H1 (cell line): Measurements from ENCODE around the gene ERG28. TPM values are rescaled to one million over a fixed set of nuclear protein-coding genes. Genes with fewer than 3 reads are reported as not detected.

Experiments used
- ATF2 ChIP-seq: IDR thresholded peaks from 2 replicates; pipeline ENCODE4 v1.6.1; 2012; ENCODE audit warnings: low read length, inconsistent platforms
- CTBP2 ChIP-seq: IDR thresholded peaks from 2 replicates; pipeline ENCODE4 v1.7.0; 2011; ENCODE audit warnings: borderline replicate concordance, mild to moderate bottlenecking, moderate library complexity, mixed read lengths, low read length; ENCODE audit not compliant: insufficient read depth, insufficient read length
- HDAC2 ChIP-seq, 2 experiments: fragments of 300-600 bp in 1 of 2; sonication (generic) in 1 of 2; IDR thresholded peaks; 2 replicates each; pipeline ENCODE4 v1.6.1; 2011 to 2012; ENCODE audit warnings: low read depth in 2 of 2, low read length in 2 of 2, mild to moderate bottlenecking in 2 of 2, moderate library complexity in 2 of 2, borderline replicate concordance in 1 of 2, inconsistent platforms in 1 of 2
- polyA plus RNA-seq, 7 experiments: library from polyadenylated mRNA; depleted of rRNA in 3 of 7; stranded (reverse) in 5 of 7; unstranded in 2 of 7; fragments of >200 nt in 5 of 7; fragments of 200-250 nt in 2 of 7; gene quantifications; 1 replicate in 5 of 7; 2 replicates in 1 of 7; 4 replicates in 1 of 7; pipeline versions ENCODE4 v1.2.1 to v1.2.3, GENCODE V29; 2011 to 2013; ENCODE audit warnings: missing spikeins in 2 of 7, mixed read lengths in 2 of 7
- total RNA-seq: library from RNA; stranded (reverse); fragmentation: NEBNext Ultra II Directional; extraction: Animal tissue kit (Norgen Biotek cat#: 25700); gene quantifications from 2 replicates; pipeline ENCODE4 v1.2.1, GENCODE V29; 2021

Gene ERG28
- total and polyA plus RNA-seq, 2 of the 8 experiments (the other 6 are each of a cell fraction or from before 2014, with no cell fraction given) = 32.6 to 56.7 TPM

DNA sequence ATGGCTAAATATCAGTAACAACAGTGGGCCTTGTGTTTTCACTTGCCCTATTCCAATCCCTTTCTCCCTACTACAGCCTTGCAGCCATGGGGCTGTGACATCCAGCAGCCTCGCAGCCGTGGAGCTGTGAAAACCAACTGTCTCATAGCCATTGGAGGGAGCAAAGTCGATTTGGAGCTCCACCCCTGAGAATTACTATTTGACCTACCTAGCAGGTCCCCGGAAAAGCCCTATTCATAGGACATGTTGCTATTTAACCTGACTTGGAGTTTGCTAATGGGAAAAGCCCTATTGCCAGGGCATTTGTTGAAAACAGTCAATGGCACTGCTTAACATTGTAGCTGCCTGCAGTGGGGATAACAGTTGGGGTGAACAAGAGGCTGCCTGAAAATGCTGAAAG is 33.3 kb downstream of the ERG28 start (continued):
- no peak for TF ChIP-seq HDAC2 (IDR thresholded peaks at IDR 0.05; ENCODE audit: borderline replicate concordance in 1 of 2, low read depth in 2 of 2, low read length in 2 of 2)
- TF ChIP-seq ATF2 = no peak
- no peak for TF ChIP-seq CTBP2
